Dendritic cell treated with granulocyte-macrophage colony-stimulating factor and Interleukin-4, amounts not matched to agents 40 ng/mL and 50 ng/mL, for 4 days (primary cell): ENCODE data around the gene PARP1.

ENCODE experiments used
- H3K27ac Mint-ChIP-seq: one replicate; pipeline ENCODE4 v1.8.0; 2022; ENCODE audit warnings: mild to moderate bottlenecking, mixed read lengths
- H3K27me3 Mint-ChIP-seq: one replicate; pipeline ENCODE4 v1.8.0; 2022; ENCODE audit warnings: mild to moderate bottlenecking, mixed read lengths
- H3K36me3 Mint-ChIP-seq: one replicate; pipeline ENCODE4 v1.8.0; 2022; ENCODE audit warnings: low read depth, mixed read lengths
- H3K4me1 Mint-ChIP-seq: one replicate; pipeline ENCODE4 v1.8.0; 2022; ENCODE audit warnings: low read depth, mixed read lengths
- H3K4me3 Mint-ChIP-seq: one replicate; pipeline ENCODE4 v1.8.0; 2022; ENCODE audit warnings: mild to moderate bottlenecking, moderate library complexity, mixed read lengths
- H3K9me3 Mint-ChIP-seq: one replicate; pipeline ENCODE4 v1.8.0; 2022; ENCODE audit warnings: mixed read lengths
- intact Hi-C: fragments of 100-400 bp; cut with micrococcal nuclease; formaldehyde crosslinking; loops from one replicate; pipeline ENCODE4 v1.15.0; 2022

Gene PARP1

GRCh38 chr1:226369110-226369509 is 38.8 kb downstream of the PARP1 start:
- H3K4me1 Mint-ChIP-seq: no peaks in the 10 kb centered on the region
- no peaks in the 10 kb centered on the region for H3K9me3 Mint-ChIP-seq
- no peak overlapping the region for H3K27ac Mint-ChIP-seq
- H3K36me3 Mint-ChIP-seq: peaks cover 100% of the 10 kb centered on the region
- intact Hi-C loops: no loop called here
- no peaks in the 10 kb centered on the region for H3K27me3 Mint-ChIP-seq
- no peak overlapping the region for H3K4me3 Mint-ChIP-seq

GRCh38 chr1:226366290-226366689 is 41.6 kb downstream of the PARP1 start:
- intact Hi-C loops: no loop called here
- H3K36me3 Mint-ChIP-seq: peaks cover 100% of the 10 kb centered on the region
- H3K27me3 Mint-ChIP-seq: no peaks in the 10 kb centered on the region
- H3K4me1 Mint-ChIP-seq: no peaks in the 10 kb centered on the region
- no peak overlapping the region for H3K4me3 Mint-ChIP-seq
- H3K27ac Mint-ChIP-seq: no peak overlapping the region
- H3K9me3 Mint-ChIP-seq: no peaks in the 10 kb centered on the region

GRCh38 chr1:226365831-226366231 is 42.1 kb downstream of the PARP1 start:
- peaks cover 100% of the 10 kb centered on the region for H3K36me3 Mint-ChIP-seq
- intact Hi-C loops: no loop called here
- no peaks in the 10 kb centered on the region for H3K4me1 Mint-ChIP-seq
- H3K4me3 Mint-ChIP-seq: no peak overlapping the region
- H3K27me3 Mint-ChIP-seq: no peaks in the 10 kb centered on the region
- H3K27ac Mint-ChIP-seq: no peak overlapping the region
- no peaks in the 10 kb centered on the region for H3K9me3 Mint-ChIP-seq

GRCh38 chr1:226364901-226365565 is 42.9 kb downstream of the PARP1 start:
- no peak overlapping the region for H3K27ac Mint-ChIP-seq
- no peak overlapping the region for H3K4me3 Mint-ChIP-seq
- no peaks in the 10 kb centered on the region for H3K4me1 Mint-ChIP-seq
- intact Hi-C loops: no loop called here
- H3K9me3 Mint-ChIP-seq: no peaks in the 10 kb centered on the region
- H3K36me3 Mint-ChIP-seq: peaks cover 100% of the 10 kb centered on the region
- H3K27me3 Mint-ChIP-seq: no peaks in the 10 kb centered on the region

GRCh38 chr1:226364514-226364899 is 43.4 kb downstream of the PARP1 start:
- intact Hi-C loops: no loop called here
- Mint-ChIP-seq H3K27ac (no peak overlapping the region), H3K27me3 (no peaks in the 10 kb centered on the region), H3K4me3 (no peak overlapping the region), H3K9me3 (no peaks in the 10 kb centered on the region), H3K36me3 (peaks cover 100% of the 10 kb centered on the region), H3K4me1 (no peaks in the 10 kb centered on the region)

GRCh38 chr1:226363801-226364513 is 43.9 kb downstream of the PARP1 start:
- intact Hi-C loops: no loop called here
- Mint-ChIP-seq H3K4me3 (no peak overlapping the region), H3K9me3 (no peaks in the 10 kb centered on the region), H3K36me3 (peaks cover 100% of the 10 kb centered on the region), H3K27ac (no peak overlapping the region), H3K27me3 (no peaks in the 10 kb centered on the region), H3K4me1 (no peaks in the 10 kb centered on the region)

- no peak overlapping the region for H3K4me3 Mint-ChIP-seq
- intact Hi-C loops: no loop called here
- H3K9me3 Mint-ChIP-seq: no peaks in the 10 kb centered on the region
- H3K27me3 Mint-ChIP-seq: no peaks in the 10 kb centered on the region
- no peak overlapping the region for H3K27ac Mint-ChIP-seq
- peaks cover 100% of the 10 kb centered on the region for H3K36me3 Mint-ChIP-seq
- H3K4me1 Mint-ChIP-seq: no peaks in the 10 kb centered on the region
Observed at GRCh38 chr1:226362891-226363447, 44.9 kb downstream of the PARP1 start.

- H3K4me3 Mint-ChIP-seq: no peak overlapping the region
- H3K4me1 Mint-ChIP-seq: no peaks in the 10 kb centered on the region
- H3K27ac Mint-ChIP-seq: no peak overlapping the region
- intact Hi-C loops: no loop called here
- no peaks in the 10 kb centered on the region for H3K9me3 Mint-ChIP-seq
- peaks cover 100% of the 10 kb centered on the region for H3K36me3 Mint-ChIP-seq
- H3K27me3 Mint-ChIP-seq: no peaks in the 10 kb centered on the region
Observed at GRCh38 chr1:226362361-226362760, 45.5 kb downstream of the PARP1 start.

GRCh38 chr1:226360106-226360746 is 47.7 kb downstream of the PARP1 start:
- H3K9me3 Mint-ChIP-seq: no peaks in the 10 kb centered on the region
- H3K27ac Mint-ChIP-seq: no peak overlapping the region
- H3K27me3 Mint-ChIP-seq: no peaks in the 10 kb centered on the region
- intact Hi-C loops: no loop called here
- no peak overlapping the region for H3K4me3 Mint-ChIP-seq
- no peaks in the 10 kb centered on the region for H3K4me1 Mint-ChIP-seq
- H3K36me3 Mint-ChIP-seq: peaks cover 100% of the 10 kb centered on the region

GRCh38 chr1:226357416-226357815 is 50.5 kb downstream of the PARP1 start:
- H3K4me1 Mint-ChIP-seq: no peaks in the 10 kb centered on the region
- peaks cover 73% of the 10 kb centered on the region for H3K36me3 Mint-ChIP-seq
- no peak overlapping the region for H3K27ac Mint-ChIP-seq
- H3K27me3 Mint-ChIP-seq: no peaks in the 10 kb centered on the region
- no peaks in the 10 kb centered on the region for H3K9me3 Mint-ChIP-seq
- no peak overlapping the region for H3K4me3 Mint-ChIP-seq
- intact Hi-C loops: no loop called here

- Mint-ChIP-seq H3K4me1 (peaks cover 4% of the 10 kb centered on the region), H3K27me3 (no peaks in the 10 kb centered on the region), H3K4me3 (no peak overlapping the region), H3K9me3 (no peaks in the 10 kb centered on the region), H3K27ac (no peak overlapping the region), H3K36me3 (peaks cover 58% of the 10 kb centered on the region)
- intact Hi-C loops: no loop called here
Observed at GRCh38 chr1:226355669-226356551, 52.0 kb downstream of the PARP1 start.

GRCh38 chr1:226355016-226355415 is 52.9 kb downstream of the PARP1 start:
- intact Hi-C loops: no loop called here
- peaks cover 13% of the 10 kb centered on the region for H3K4me1 Mint-ChIP-seq
- no peak overlapping the region for H3K27ac Mint-ChIP-seq
- H3K27me3 Mint-ChIP-seq: peaks cover 1% of the 10 kb centered on the region
- no peak overlapping the region for H3K4me3 Mint-ChIP-seq
- no peaks in the 10 kb centered on the region for H3K9me3 Mint-ChIP-seq
- peaks cover 49% of the 10 kb centered on the region for H3K36me3 Mint-ChIP-seq

- peaks cover 18% of the 10 kb centered on the region for H3K4me1 Mint-ChIP-seq
- H3K27ac Mint-ChIP-seq: no peak overlapping the region
- H3K9me3 Mint-ChIP-seq: no peaks in the 10 kb centered on the region
- H3K36me3 Mint-ChIP-seq: peaks cover 38% of the 10 kb centered on the region
- no peak overlapping the region for H3K4me3 Mint-ChIP-seq
- intact Hi-C loops: no loop called here
- peaks cover 4% of the 10 kb centered on the region for H3K27me3 Mint-ChIP-seq
Observed at GRCh38 chr1:226353698-226354525, 54.0 kb downstream of the PARP1 start.
